DMS 273 (cell line): ENCODE results near the gene IER2.
"Not testable (repeated sequence)": the region's sequence is repeated elsewhere in the genome, so short reads cannot be mapped to it uniquely, and the experiment has no call there.

Experiments used
- DNase-seq: peaks from one replicate; lab custom pipeline; 2025; ENCODE audit not compliant: unreplicated experiment; lab: John Stamatoyannopoulos, UW

IER2 gene

GRCh38 chr19:13190781-13191540 is 40.8 kb downstream of the IER2 start:
- DNase-seq, result no peak

DNA sequence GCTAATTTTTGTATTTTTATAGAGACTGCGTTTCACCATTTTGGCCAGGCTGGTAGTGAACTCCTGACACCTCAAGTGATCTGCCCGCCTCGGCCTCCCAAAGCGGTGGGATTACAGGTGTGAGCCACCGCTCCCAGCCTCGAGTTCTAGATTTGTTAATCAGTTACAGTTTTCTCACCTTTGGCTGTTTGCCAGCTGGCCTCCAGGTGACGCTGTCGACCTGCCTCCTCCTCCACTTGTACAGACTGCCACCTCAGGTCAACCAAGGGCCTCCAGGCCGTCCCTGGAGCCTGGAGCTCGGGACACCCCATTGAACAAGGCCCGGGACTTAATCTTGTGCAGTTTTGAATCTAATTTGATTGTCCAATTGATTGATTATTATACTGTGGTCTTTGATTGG is 45.5 kb downstream of the IER2 start:
- DNase-seq, result no peak

GRCh38 chr19:13198634-13199033 is 48.4 kb downstream of the IER2 start:
- no peak for DNase-seq

DNA sequence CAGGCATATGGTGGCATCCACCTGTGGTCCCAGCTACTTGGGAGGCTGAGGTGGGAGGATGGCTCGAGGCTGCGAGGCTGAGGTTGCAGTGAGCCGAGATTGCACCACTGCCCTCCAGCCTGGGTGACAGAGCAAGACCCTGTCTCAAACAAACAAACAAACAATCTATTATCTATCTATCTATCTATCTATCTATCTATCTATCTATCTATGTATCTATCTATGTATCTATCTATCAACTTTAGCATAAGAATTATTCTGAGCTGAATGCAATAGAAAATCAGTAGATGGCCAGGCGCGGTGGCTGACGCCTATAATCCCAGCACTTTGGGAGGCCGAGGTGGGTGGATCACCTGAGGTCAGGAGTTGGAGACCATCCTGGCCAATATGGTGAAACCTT is 51.9 kb downstream of the IER2 start:
- DNase-seq, result not testable (repeated sequence)
